GM18907 (cell line): ENCODE measurements around the gene SLC23A2.

Experiments used
- ATAC-seq: cut with Tn5 transposase; IDR thresholded peaks from one replicate; pipeline ENCODE4 v1.9.1; 2021; ENCODE audit warnings: mild to moderate bottlenecking, moderate library complexity; ENCODE audit not compliant: unreplicated experiment

Gene SLC23A2

GRCh38 chr20:4971064-4971463 is 30.2 kb downstream of the SLC23A2 start:
- ATAC-seq: no peak

GRCh38 chr20:4967752-4968477 is 33.4 kb downstream of the SLC23A2 start:
- ATAC-seq: no peak

DNA sequence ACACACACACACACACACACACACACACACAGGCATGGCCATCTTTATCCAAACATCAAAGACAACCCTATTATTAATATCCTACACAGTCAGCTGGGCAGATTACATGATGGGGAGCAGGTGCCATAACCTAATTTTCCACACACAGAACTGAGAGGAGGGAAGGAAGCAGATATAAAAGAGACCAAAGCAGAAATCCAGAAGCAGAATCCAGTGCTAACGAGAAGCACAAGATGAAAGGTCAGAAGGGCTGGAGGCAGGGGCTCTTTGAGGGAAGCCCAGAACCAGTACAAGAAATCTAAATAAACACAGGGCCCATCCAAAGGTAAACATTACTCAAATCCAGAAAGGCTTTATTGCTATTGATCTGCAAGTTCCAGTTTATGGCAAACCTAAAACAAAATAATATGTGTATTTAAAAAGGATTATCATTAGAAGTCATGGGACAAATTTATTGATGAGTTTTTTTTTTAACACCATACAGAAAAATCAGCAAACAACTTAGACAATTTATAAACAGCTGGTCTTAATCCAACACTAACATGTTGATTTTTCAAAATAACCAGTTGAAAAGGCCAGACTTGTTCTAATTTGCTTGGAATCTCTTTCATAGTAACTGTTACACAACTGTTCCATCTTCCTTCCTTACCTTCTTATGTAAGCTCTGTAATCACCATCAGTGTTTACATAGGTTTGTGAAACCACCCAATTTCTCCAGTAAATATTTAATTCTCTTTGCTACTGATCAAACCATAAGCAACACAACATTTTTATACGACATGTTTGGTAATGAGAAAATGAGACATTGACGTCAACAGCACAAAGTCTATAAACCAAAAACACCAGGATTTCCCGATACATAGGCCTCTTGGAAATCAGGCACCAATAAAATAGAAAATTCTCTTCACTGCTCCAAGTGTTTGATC is 34.2 kb downstream of the SLC23A2 start:
- ATAC-seq: no peak

GRCh38 chr20:4962241-4962855 is 39.0 kb downstream of the SLC23A2 start:
- ATAC-seq: no peak

- ATAC-seq: no peak
These were observed 39.6 kb downstream of the SLC23A2 start for GRCh38 chr20:4961746-4962145.

GRCh38 chr20:4959592-4959991 is 41.7 kb downstream of the SLC23A2 start:
- no peak for ATAC-seq

DNA sequence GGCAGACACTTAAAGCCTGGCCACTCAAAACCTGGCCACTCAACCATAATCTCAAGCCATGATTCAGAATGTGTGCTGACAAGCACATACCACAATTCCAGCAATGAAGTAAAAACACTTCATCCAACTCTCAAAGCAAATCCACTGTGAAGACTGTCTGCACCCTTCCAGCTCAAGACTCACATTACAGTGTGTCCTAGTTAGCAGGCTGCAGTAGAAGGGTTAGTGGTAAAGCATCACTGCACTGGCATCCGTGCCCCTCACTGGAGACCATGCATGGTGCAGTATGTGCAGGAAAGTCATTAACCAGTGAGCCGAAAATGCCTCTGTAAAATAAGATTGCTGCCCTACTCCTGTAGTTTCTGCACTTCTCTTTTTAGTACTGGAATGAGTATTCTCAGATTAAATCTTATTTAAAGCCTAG is 43.4 kb downstream of the SLC23A2 start:
- no peak for ATAC-seq

- ATAC-seq: no peak
These were observed 44.1 kb downstream of the SLC23A2 start for GRCh38 chr20:4957187-4957586.

DNA sequence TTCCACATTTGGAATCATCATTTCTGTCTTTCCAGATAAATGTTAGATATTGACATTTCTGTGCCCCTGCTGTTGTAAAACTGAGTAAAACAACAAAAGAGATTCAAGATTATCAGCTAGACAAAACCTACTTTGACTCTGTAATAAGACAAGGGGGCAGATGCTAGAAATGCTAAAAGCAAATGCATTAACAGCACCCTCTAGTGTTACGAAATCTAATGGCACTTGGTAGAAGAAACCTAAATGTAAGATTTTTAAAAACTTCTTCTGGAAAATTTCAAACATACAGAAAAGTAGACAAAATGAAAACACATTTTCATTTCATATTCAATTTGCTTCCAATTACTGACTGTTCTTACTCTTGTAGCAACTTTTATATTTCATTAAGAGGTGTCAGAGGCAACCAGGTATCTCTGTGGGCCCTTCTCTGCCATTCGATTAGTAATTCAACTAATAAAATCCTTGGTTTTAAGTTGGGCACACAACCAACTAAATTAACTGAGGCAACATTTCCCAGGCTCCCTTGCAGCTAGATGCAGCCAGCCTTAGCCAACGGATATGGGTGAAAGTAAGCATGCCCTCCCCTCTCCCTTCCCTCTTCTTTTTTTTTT is 45.0 kb downstream of the SLC23A2 start:
- no peak for ATAC-seq

GRCh38 chr20:4953881-4954280 is 47.4 kb downstream of the SLC23A2 start:
- ATAC-seq: no peak

GRCh38 chr20:4952229-4952628 is 49.1 kb downstream of the SLC23A2 start:
- ATAC-seq: no peak

DNA sequence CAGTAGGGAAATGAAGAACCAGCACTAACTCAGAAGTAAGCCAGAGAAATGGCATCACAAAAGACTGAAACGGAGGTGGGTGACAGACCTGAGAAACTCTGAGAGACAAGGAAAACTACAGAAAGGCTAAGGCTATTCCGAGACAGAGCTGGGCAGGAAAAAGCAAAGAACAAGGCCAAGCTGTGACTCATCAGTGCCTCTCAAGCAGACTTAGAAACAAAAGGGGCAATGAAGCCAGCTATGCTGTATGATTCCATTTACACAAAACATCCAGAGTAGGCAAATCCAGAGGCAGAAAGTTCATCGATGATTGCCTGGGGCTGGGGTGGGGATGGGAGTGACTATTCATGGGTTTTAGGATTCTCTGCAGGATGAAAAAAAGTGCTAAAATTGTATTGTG is 50.0 kb downstream of the SLC23A2 start:
- ATAC-seq: no peak

GRCh38 chr20:4950841-4951240 is 50.5 kb downstream of the SLC23A2 start:
- no peak for ATAC-seq

GRCh38 chr20:4950437-4950836 is 50.9 kb downstream of the SLC23A2 start:
- no peak for ATAC-seq

DNA sequence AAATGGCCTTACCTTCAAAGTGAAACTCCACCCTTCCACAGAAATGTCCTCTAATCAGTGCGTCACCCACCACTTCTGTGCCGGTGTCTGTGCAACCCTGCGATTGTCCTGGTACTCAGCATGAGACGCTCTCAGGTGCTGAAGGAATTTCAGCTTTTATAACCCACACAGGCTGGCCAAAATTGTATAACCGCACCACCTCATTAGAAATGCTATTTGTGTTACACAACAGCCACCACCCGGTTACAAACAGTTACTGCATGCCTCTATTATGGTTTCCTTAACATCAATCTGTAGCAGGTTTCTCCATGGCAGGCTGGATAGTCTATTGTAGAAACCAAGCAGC is 51.5 kb downstream of the SLC23A2 start:
- ATAC-seq: peak; percentile 76

DNA sequence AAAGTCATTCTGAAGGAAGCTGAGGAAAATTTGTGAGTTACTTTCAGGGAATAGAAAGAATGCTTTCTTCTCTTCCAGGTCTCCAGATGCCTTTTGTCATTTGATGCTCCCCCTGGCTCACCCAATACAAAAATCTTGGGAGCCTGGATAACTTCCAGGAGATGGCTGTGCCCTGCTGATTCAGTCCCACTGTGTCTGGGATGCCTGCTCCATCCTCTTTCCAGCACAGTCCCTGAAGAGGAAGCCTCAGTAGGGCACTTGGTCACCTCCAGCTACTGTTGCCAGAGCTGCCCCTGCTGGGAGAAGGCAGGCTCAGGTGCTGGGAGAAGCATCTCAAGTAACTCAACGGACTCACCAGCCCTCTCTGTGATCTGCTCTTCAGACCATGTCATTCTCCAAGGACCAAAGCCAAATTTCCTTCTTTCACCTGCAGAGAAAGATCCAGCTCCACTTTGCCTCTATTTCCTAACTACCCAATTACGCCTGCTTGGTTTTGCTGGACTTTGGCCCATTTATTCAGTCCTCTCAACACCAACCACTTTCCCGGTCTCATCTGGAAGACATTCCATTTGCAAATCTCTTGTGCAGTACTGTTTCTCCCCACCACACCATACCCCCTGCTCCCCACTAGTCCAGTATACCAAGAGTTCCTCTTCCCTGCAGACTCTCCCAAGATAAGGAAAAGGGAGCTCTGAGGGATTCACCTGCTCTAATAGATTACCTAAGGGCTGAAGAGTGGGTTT is 53.3 kb downstream of the SLC23A2 start:
- ATAC-seq: no peak

GRCh38 chr20:4946986-4947385 is 54.3 kb downstream of the SLC23A2 start:
- ATAC-seq: no peak

- no peak for ATAC-seq
These were observed 54.7 kb downstream of the SLC23A2 start for GRCh38 chr20:4946585-4946984.

DNA sequence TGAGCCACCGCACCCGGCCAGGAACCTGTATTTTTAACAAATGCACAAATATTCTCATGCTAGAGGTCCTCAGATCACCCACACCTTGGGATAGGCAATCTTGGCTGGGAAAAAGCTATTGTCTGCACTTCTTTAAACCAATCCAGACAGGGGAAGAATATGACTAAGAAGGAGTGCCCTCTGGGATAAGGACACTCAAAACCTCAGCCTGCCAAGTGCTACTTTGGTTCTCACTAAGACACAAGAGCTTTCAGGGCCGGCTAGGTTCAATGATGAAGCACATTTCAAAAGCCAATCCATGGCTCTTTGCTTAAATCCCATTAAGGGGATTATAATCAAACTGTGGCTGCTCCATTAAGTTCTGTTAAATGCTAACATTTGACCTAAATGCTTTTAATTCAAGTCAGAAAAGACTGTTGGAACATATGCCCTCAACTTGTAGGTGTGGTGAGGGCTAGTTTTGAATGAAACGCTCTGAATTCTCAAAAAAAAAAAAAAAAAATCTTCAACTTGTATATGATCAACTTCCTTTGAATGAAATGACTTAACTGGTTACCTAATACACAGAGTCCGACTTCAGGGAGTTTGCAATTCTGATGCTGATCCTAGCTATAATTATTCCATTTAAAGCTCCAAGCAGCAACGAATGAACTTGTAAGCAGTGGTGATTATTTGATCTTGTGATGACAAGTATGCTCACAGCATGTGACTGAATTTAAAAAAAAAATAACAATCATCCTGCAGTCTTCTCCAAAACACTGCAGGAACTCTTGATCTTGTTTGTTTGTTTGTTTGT is 56.6 kb downstream of the SLC23A2 start:
- no peak for ATAC-seq

DNA sequence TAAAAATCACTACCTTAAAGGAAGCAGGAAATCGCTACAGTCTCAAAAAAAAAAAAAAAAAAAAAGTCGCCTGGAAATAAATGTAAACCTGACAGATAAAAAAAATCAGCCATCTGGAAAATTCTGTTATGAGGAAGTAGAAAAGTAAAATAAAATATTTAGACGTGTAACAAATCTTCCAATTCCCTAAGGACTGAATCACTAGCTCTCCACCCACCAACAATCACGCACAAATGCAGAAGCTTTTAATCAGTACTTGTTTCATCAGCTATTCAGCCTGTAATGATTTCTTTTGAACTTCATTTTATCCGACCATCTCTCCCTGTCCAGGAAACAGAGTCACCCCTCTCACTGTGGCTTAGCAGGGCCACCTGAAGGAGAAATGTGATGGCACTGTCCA is 59.0 kb downstream of the SLC23A2 start:
- ATAC-seq: no peak
